HG02798 (cell line): ENCODE measurements around the gene TRH.

ENCODE experiments used
- ATAC-seq: cut with Tn5 transposase; IDR thresholded peaks from one replicate; pipeline ENCODE4 v1.9.1; 2021; ENCODE audit warnings: mild to moderate bottlenecking; ENCODE audit not compliant: unreplicated experiment, poor library complexity

The TRH gene, protein sequence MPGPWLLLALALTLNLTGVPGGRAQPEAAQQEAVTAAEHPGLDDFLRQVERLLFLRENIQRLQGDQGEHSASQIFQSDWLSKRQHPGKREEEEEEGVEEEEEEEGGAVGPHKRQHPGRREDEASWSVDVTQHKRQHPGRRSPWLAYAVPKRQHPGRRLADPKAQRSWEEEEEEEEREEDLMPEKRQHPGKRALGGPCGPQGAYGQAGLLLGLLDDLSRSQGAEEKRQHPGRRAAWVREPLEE

DNA sequence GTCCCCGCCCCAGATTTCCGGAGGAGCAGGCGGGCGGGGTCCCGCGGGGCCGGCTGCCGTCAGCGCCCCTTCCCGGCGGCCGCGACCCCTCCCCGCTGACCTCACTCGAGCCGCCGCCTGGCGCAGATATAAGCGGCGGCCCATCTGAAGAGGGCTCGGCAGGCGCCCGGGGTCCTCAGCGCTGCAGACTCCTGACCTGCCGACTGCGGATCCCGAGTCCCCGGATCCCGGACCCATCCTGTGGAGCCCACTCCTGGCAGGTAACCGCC is at the start of gene TRH:
TSS of gene TRH (plus strand) at position 157 of the 269 bp plus-strand sequence. CDS start 1,097 bp downstream, outside the sequence.
- ATAC-seq = no peak

DNA sequence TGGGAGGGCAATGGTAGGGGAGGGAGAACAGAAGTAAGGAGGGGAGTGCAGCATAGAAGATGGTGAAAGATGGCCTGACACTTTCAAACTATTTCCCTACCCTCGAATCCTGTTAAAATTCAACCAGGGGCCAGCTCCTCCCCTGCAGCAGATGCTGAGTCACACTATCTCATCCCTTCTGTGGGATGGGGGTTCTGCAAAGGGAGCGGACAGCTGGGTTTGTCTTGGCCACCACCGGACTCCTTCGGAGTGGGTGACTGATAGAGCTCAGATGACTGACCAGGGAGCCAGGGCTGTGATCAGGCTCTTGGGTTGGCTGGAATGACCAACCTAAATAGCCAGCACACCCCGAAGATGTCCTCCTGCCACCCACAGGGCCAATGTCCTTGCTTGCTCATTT is 47.4 kb upstream of the TRH start:
- ATAC-seq = no peak

DNA sequence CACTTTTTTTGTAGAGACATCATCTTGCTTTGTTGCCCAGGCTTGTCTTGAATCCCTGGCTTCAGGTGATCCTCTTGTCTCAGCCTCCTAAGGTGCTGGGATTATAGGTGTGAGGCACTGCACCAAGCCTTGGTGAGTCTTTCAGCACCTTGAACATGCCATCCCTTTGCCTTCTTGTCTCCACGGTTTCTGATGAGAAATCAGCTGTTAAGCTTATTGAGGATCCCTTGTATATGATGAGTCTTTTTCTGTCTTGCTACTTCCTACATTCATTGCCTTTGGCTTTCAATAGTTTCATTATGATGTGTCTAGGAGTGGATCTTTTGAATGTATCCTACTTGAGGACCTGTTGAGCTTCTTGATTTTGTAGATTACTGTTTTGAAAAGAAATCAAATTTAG is 45.1 kb upstream of the TRH start:
- no peak for ATAC-seq

DNA sequence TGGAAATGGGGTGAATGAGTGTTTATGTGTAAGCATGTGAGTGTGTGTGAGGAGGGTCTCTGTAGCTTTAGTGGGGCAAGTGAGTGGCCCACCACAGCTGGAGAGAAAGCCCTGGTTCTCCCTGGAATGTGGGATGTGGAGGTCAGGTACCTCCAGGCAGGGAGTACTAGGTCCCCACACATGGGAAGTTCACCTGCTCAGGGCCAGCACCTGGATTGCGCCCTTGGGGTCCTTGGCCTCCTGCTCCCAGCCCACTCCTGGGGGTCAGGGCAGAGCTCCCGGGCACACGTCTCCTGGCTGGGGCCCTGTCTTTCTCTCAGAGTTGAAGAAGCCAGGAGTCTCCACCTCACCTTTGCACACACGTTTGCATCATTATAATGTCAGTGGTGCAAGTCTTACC is 41.0 kb upstream of the TRH start:
- no peak for ATAC-seq

DNA sequence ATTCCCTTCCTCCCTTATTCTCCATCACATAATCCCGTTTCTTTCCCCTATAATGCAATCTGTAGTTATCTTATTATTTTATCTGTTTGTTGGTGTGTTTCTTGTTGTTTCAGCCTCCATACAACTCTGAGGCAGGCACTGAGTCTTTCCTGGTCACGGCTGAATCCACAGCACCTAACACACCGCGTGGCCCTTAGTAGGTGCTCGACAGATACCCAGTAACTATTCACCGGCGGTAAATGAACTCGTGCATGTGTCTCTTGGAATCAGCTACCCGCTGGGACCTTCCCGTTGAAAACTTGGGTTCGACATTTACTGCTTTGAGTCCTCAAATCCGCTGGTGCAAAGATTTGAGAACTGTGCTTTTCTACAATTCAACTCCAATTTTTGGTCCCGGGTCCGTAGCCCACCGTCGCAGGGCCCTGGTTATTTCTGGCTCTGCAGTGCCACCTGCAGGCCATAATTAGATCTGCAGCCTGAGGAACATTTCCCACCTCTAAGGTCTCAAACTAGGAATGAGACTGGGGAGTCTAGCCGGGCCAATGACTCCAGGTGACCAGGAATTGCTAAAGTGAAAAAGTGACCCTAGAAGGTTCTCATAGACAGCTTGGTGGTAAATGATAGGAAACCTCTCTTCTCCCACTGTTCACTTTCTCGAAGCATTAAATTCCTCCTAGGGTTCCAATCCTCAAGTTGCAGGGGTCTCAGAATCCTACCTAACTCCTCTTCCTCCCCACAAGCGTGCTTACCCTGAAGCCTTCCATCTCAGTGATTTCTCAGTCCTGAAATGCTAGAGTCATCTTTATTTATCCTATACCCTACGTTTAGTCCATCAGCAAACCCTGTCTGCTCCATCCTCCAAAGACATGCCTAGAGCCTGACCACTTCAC is 40.0 kb upstream of the TRH start:
- ATAC-seq = no peak

DNA sequence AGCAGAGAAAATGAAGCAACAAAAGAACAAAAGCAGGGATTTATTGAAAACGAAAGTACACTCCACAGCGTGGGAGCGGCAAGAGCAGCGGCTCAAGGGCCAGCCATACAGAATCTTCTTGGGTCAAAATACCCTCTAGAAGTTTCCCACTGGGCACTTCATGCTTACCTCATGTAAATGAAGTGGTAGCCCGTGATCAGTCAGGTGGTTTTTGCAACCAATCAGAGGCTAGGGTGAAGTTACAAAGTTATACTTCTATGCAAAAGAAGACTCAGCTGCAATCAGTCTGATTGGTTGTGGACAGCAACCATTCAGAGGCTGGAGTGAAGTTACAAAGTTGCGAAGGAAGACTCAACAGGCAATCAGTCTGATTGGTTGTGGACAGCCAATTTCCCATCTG is 37.8 kb upstream of the TRH start:
- peak; percentile 59 for ATAC-seq

DNA sequence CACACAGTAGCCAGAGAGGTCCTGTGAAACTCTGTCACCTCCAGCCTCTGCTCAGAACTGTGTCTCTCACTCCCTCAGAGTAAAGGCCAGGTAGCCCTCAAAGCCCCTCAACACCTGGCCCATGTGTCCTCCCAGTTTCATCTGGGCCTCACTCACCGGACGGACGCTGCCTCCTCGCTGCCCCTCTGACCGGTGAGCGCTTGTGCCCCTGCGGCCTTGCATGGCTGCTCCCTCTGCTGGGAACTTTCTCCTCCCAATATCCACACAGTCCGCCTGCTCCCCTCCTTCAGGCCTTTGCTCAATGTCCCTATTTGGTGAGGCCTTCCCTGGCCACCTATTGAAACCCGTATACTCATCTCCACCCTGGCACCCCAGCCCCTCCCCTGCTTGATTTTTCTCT is 36.8 kb upstream of the TRH start:
- ATAC-seq = no peak

DNA sequence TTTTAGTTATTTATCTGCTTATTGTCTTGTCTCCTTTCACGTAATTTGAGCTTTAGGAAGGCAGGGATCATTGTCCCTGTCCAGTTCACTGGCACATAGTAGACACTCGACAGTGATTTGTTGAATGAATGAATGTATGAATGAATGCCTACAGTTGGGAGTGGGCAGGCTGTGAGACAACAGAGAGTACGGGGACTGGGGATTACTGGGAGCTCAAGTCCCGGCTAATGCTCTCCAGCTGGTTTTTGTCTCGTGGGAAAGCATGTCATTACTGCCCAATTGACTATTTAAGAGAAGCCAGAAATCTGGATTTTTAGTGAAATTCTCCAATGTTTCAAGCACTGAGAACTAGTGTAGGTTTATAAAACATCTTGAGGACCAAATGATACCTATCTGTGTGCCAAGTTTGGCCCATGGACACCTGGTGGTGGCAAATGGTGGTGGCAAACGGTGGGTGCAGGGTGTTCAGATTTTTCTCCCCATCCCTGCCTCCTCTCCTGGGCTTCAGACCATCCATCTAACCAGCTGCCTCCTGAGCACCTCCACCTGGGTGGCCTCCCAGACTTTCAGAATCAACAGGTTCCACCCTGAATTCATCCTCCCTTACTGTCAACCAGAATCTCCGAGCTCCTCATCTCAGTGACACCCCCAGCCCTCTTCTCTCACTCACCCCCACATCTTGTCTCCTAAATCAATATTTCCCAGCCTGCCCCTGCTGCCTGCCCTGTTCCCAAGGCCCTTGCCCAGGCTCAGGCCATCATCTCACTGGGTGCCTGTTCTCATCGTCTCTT is 36.2 kb upstream of the TRH start:
- ATAC-seq = no peak

DNA sequence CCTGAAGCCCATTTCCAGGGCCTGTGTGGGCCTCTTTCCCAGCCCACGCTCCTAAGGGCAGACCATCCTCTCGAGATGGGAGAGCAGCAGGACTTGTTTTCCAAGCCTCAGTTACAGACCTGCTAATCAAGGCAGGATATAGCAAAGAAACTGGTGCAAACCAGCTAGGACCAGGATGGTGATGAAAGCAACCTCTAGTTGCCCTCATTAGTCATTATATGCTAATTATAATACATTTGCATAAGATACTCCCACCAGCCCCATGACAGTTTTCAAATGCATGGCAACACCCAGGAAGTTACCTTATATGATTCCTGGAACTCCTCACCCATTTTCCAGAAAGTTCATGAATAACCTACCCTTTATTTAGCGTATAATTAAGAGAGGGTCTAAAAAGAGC is 34.4 kb upstream of the TRH start:
- no peak for ATAC-seq

DNA sequence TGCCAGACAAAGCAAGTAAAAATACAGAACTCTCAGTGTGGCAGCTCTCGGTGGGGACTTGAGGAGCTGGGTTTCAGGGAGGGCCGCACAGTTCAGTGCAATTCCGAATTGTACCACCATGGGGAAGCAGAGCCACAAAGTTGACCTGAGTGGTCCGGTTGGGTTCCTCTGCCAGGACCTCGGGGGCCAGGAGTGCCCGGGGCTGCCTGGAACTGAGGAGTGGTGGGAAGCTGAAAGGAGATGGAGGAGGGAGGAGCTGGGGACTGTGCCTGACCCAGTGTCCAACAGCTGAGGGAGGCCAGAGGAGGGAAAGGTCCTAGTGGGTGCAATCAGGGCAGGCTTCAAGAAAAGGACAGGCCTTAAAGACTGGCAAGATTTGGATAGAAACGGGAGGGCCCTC is 32.2 kb upstream of the TRH start:
- peak; percentile 70 for ATAC-seq

DNA sequence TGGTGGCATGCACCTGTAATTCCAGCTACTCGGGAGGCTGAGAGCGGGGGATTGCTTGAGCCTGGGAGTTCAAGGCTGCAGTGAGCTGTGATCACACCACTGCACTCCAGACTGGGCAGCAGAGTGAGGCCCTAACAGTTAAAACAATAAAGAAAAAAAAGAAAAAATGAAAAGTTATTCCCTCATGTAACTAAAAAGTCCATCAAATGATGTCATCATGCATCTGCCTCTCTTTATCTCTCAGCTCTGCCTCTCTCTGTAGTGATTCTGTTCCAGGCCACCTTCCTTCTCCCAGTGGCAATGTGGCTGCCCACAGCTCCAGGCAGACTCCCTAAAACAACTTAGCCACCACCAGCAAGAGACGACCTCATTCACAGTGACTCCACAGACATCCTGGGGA is 31.5 kb upstream of the TRH start:
- no peak for ATAC-seq

DNA sequence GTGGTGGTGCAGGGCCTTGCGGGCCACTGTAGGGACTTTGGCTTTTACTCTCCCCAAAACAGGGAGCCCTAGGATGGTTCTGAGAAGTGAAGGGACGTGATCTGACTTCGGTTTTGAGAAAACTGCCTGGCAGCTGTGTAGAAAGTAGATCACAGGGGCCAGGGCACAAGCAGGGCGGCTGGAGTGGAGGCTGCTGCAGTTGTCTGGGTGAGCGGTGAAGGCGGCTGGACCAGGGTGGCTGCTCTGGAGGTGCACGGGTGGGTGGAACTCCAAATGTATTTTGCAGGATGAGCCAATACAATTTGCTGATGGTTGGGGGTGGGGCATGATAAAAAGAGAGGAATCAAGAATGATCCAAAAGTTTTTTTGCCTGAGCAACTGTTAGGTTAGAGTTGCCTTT is 29.8 kb upstream of the TRH start:
- ATAC-seq = no peak

DNA sequence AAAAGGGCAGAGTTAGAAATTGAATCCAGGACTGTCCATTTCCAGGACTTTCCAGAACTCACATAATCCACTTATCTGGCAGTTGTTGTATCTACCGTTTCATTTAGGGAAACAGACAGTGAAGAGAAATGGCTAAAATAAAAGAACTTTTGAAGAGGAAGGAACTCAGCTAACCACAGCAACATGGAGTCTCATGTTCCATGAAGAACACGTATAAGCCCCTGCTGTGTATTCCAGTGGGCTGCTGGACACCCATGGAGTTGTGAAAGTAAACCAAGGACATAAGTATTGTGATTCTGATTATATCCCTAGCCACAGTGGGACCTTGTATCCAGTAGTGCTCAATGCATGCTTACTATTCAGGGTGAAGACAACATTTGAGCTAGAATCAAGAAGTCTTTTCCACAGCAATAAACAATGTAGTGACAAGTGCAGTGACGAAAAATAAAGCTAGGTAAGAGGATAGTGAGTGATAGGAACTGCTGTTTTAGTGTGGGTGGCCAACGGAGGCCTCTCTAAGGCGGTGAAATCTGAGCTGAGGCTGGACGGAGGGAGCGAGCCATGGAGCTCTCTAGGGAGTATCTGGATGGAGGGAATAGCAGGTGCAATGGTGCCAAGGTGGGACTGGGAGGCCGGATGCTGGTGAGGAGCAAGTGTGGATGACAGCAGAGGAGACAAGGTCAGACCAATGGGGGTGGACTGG is 26.8 kb upstream of the TRH start:
- ATAC-seq = no peak

DNA sequence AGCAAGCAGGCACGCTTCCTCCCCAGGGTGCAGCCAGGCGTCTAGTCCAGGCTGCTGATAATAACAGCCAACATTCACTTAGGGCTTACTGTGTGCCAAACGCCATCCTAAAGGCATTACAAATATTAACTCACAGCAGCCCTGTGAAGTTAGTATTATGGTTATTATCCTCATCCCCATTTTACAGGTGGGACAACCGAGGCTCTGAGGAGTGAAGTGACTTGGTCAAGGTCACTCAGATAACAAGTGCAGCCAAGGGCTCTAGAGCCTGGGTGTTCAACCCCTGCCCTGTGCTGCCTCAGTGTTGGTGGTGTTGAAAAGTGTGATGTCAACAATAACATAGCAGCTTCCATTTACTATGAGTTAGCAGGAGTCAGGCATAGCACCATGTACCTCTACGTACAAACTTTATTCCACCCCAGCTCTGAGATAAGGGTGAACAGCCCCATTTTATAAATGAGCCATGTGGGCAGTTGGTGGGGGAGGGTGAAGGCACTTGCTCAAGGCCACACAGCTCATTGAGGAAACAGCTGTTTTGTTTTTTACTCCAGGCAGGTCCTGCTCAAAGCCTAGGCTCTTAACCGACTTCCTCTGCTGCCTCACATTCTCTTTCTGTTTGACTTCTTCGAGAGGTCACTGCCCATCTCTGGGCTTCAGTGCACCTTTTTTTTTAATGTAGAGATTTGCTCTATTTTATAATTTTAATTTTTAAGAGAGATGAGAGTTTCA is 24.0 kb upstream of the TRH start:
- no peak for ATAC-seq

DNA sequence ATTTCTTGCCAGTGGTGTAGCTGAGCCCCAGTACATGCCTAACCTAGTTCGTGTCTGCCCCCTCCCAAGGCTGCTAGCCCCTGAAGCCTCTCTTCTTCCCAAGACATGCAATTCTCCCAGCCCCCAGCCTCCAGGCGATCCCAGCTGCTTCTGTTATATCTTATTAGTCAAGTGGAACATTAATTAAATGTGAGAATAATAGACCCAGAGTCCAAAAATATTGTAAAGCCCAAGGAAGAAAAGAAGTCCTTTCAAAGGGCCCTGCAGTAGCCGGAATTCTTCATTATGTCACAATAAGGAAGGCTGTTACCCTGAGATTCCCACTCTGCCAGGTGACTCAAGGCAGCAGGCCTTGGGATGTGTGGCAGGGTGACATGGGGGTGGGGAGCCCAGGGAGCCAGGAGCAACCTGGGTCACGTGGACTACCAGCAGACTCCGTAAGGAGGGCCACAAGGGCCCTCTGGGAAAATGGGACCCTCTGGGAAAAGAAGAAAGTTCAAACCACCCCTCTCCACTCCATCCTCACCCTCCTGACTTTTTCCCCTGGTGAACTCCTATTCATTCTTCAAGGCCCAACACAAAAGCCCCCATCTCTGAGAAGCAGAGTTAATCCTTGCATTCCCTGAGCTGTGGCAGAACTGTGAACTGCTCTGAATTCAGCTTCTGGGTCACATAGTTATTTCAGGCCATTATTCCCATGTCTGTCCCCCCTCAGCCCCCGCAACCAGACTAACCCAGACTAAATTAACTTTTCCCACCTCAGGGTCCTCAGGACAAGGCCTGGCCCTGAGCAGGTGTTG is 21.8 kb upstream of the TRH start:
- no peak for ATAC-seq

DNA sequence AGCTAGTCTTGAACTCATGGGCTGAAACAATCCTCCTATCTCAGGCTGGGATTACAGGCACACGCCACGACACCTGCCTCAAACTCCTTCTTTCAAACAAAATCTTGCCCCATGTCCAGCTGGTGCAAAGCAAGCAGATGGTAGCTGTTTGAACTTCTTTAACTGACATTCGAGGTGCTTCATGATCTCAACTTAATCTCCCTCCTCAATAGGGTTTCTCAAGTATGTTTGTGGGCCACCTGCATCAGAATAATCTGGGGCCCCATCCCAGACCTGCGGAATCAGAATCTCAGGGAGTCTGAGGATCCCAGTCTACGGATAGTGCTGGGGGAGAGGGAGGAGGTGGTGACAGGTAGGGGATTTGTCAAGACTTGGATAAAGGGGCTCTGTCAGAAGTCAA is 20.9 kb upstream of the TRH start:
- no peak for ATAC-seq

DNA sequence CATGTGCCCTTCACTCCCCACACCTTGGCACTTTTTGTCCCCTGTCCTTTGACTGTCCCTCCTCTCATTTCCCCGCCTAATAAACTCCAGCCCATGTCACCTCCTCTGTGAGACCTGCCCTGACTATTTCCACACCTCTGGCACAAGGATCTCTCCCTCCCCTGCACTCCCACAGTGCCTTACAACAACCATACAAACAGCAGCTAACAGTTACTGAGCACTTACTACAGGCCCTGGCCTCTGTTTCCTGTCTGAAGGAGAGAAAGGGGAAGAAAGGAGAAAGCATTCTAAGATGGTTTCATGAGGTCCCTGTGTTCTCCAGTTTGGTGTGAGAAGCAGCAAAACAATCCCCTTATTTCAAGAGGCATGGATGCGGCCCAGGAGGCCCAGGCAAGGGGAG is 20.0 kb upstream of the TRH start:
- ATAC-seq = no peak

DNA sequence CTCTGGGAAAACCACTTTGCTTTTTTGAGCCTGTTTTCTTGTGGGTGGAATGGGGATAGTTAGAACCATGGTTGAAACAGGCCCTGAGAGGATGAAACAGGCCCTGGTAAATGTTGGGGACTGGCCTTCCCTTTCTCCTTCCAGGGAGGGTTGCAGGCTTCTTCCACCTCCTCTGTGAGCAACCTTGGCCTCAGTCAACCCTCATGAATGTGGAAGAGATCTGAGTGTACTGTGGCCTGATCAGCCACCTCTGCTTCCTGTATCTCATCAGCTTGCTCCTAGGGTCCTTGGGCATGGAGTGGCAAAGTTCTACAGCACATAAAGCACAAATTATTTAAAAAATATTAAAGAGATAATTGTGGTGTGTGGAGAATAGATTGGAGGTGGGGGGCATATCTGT is 17.6 kb upstream of the TRH start:
- no peak for ATAC-seq

DNA sequence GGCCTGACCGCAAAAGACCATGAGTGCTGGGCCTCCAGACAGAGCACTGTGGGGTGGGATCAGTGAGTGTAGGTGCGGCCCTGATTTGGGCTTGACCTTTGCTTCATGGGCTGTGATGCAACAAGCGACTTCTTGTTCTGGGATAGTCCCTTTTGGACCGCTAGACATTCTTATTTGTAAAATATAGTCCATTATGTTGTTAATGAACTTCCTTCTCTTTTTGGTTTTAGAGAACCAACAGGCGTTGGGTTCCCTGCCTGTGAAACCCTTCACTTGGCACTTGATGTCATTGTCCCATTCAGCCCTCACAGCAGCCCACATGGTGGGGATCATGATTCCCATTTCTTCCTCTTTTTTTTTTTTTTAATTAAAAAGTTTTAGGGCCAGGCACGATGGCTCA is 15.8 kb upstream of the TRH start:
- no peak for ATAC-seq
